Mesendoderm (in vitro differentiated cells): ENCODE data around the gene FASTK.

ENCODE experiments used
- DNase-seq: peaks from one replicate; pipeline ENCODE4 v3.0.0; 2013
- H2AK5ac ChIP-seq: 2 replicates; pipeline ENCODE4 v1.6.1; 2013; ENCODE audit warnings: low read length, inconsistent platforms
- H2BK120ac ChIP-seq: 2 replicates; pipeline ENCODE4 v1.6.1; 2013; ENCODE audit warnings: low read depth, mild to moderate bottlenecking, low read length, moderate library complexity, mixed read lengths
- H2BK15ac ChIP-seq: replicated peaks from 2 replicates; pipeline ENCODE4 v1.6.1; 2013; ENCODE audit warnings: low read depth, mild to moderate bottlenecking, moderate library complexity
- H2BK5ac ChIP-seq: 2 replicates; pipeline ENCODE4 v1.6.1; 2013; ENCODE audit warnings: low read length, inconsistent platforms
- H3K18ac ChIP-seq: 2 replicates; pipeline ENCODE4 v1.6.1; 2013; ENCODE audit warnings: mild to moderate bottlenecking, low read length, mixed read lengths
- H3K23ac ChIP-seq: one replicate; pipeline ENCODE4 v1.6.1; 2013; ENCODE audit warnings: low read length
- H3K27ac ChIP-seq: 2 replicates; pipeline ENCODE4 v1.5.1; 2013; ENCODE audit warnings: low read depth, mild to moderate bottlenecking, inconsistent platforms, low read length, moderate library complexity
- H3K27me3 ChIP-seq: 2 replicates; pipeline ENCODE4 v1.6.1; 2013; ENCODE audit warnings: low read length, control low read depth, mild to moderate bottlenecking, inconsistent platforms; ENCODE audit not compliant: insufficient read depth, poor library complexity
- H3K36me3 ChIP-seq: 2 replicates; pipeline ENCODE4 v1.6.1; 2013; ENCODE audit warnings: low read length, inconsistent platforms; ENCODE audit not compliant: control insufficient read depth, insufficient read depth
- H3K4ac ChIP-seq: one replicate; pipeline ENCODE4 v1.6.1; 2013; ENCODE audit warnings: low read depth, mild to moderate bottlenecking, low read length, moderate library complexity
- H3K4me1 ChIP-seq: 2 replicates; pipeline ENCODE4 v1.6.1; 2013; ENCODE audit warnings: low read depth, low read length, inconsistent platforms; ENCODE audit not compliant: control insufficient read depth
- H3K4me2 ChIP-seq: 2 replicates; pipeline ENCODE4 v1.6.1; 2013; ENCODE audit warnings: low read length
- H3K4me3 ChIP-seq: 2 replicates; pipeline ENCODE4 v1.5.1; 2013; ENCODE audit warnings: mild to moderate bottlenecking, low read length
- H3K56ac ChIP-seq: one replicate; pipeline ENCODE4 v1.6.1; 2013; ENCODE audit warnings: low read length
- H3K79me1 ChIP-seq: 2 replicates; pipeline ENCODE4 v1.6.1; 2013; ENCODE audit warnings: low read length, inconsistent platforms
- H3K79me2 ChIP-seq: 2 replicates; pipeline ENCODE4 v1.6.1; 2013; ENCODE audit warnings: mild to moderate bottlenecking, low read length; ENCODE audit not compliant: control insufficient read depth, insufficient read depth
- H3K9ac ChIP-seq: 2 replicates; pipeline ENCODE4 v1.6.1; 2013; ENCODE audit warnings: low read length, inconsistent platforms
- H4K5ac ChIP-seq: one replicate; pipeline ENCODE4 v1.6.1; 2013; ENCODE audit warnings: low read length
- H4K8ac ChIP-seq: one replicate; pipeline ENCODE4 v1.6.1; 2013; ENCODE audit warnings: low read depth, mild to moderate bottlenecking, control low read depth, low read length, moderate library complexity
- WGBS: extraction: QIAGEN DNeasy Blood & Tissue Kit; methylation state at CpG from one replicate; pipeline ENCODE4 v1.1.7; 2013; ENCODE audit warnings: low lambda C conversion rate, missing lambda C conversion rate; ENCODE audit not compliant: insufficient coverage; ENCODE audit errors: extremely low coverage; 5-methylcytosine and 5-hydroxymethylcytosine counted together

Gene FASTK

GRCh38 chr7:151126491-151127137, 46.0 kb upstream of the FASTK start:
- Histone ChIP-seq H3K4me3 (no peak overlapping the region), H3K4me1 (peaks cover 8% of the 10 kb centered on the region), H3K27ac (no peak overlapping the region), H3K79me1 (peaks cover 2% of the 10 kb centered on the region), H3K27me3 (no peaks in the 10 kb centered on the region), H2BK5ac (no peak overlapping the region), H3K18ac (no peak overlapping the region), H3K36me3 (peaks cover 6% of the 10 kb centered on the region), H3K56ac (peak overlapping the region; percentile 34), H2AK5ac (no peak overlapping the region), H3K9ac (peak overlapping the region; percentile 22), H3K79me2 (no peaks in the 10 kb centered on the region), H3K4me2 (no peak overlapping the region), H4K5ac (no peak overlapping the region), H4K8ac (no peak overlapping the region), H2BK15ac (no peak overlapping the region), H3K23ac (no peak overlapping the region), H2BK120ac (no peak overlapping the region), H3K4ac (no peak overlapping the region)
- DNase-seq = peak; percentile 47
- WGBS = no CpG with 5 or more reads among the region's 19 CpGs

GRCh38 chr7:151125846-151126481, 45.4 kb upstream of the FASTK start:
- Histone ChIP-seq H4K8ac (no peak overlapping the region), H3K23ac (no peak overlapping the region), H3K36me3 (peaks cover 6% of the 10 kb centered on the region), H2BK120ac (no peak overlapping the region), H3K27ac (peak overlapping the region; percentile 64), H2BK15ac (no peak overlapping the region), H2AK5ac (no peak overlapping the region), H4K5ac (no peak overlapping the region), H3K56ac (peak overlapping the region; percentile 89), H3K79me1 (peaks cover 2% of the 10 kb centered on the region), H3K18ac (no peak overlapping the region), H3K4me3 (peak overlapping the region; percentile 41), H3K4me1 (peaks cover 8% of the 10 kb centered on the region), H3K4me2 (peak overlapping the region; percentile 81), H2BK5ac (no peak overlapping the region), H3K79me2 (no peaks in the 10 kb centered on the region), H3K27me3 (no peaks in the 10 kb centered on the region), H3K9ac (peak overlapping the region; percentile 69), H3K4ac (no peak overlapping the region)
- WGBS = no CpG with 5 or more reads among the region's 58 CpGs
- peak; percentile 70 for DNase-seq

- H3K4me3 ChIP-seq = peak overlapping the region; percentile 41
- no peak overlapping the region for H2BK15ac ChIP-seq
- H3K79me2 ChIP-seq = no peaks in the 10 kb centered on the region
- H4K5ac ChIP-seq = no peak overlapping the region
- H3K27me3 ChIP-seq = no peaks in the 10 kb centered on the region
- DNase-seq = peak; percentile 89
- H3K4ac ChIP-seq = no peak overlapping the region
- H3K27ac ChIP-seq = peak overlapping the region; percentile 64
- no peak overlapping the region for H4K8ac ChIP-seq
- no CpG with 5 or more reads among the region's 22 CpGs for WGBS
- peaks cover 8% of the 10 kb centered on the region for H3K36me3 ChIP-seq
- H2BK5ac ChIP-seq = no peak overlapping the region
- H3K56ac ChIP-seq = peak overlapping the region; percentile 89
- no peak overlapping the region for H3K23ac ChIP-seq
- peaks cover 8% of the 10 kb centered on the region for H3K4me1 ChIP-seq
- peaks cover 2% of the 10 kb centered on the region for H3K79me1 ChIP-seq
- peak overlapping the region; percentile 81 for H3K4me2 ChIP-seq
- no peak overlapping the region for H2BK120ac ChIP-seq
- H2AK5ac ChIP-seq = no peak overlapping the region
- no peak overlapping the region for H3K18ac ChIP-seq
- H3K9ac ChIP-seq = peak overlapping the region; percentile 69
Observed at GRCh38 chr7:151125470-151125845, 44.8 kb upstream of the FASTK start.

- Histone ChIP-seq H2BK120ac (no peak overlapping the region), H3K36me3 (peaks cover 8% of the 10 kb centered on the region), H3K4me1 (peaks cover 8% of the 10 kb centered on the region), H2AK5ac (no peak overlapping the region), H3K18ac (no peak overlapping the region), H3K9ac (peak overlapping the region; percentile 69), H3K56ac (peak overlapping the region; percentile 60), H4K5ac (no peak overlapping the region), H3K23ac (no peak overlapping the region), H2BK15ac (no peak overlapping the region), H3K4me2 (peak overlapping the region; percentile 81), H4K8ac (no peak overlapping the region), H3K4me3 (no peak overlapping the region), H3K4ac (no peak overlapping the region), H3K79me2 (no peaks in the 10 kb centered on the region), H3K27ac (no peak overlapping the region), H2BK5ac (no peak overlapping the region), H3K27me3 (no peaks in the 10 kb centered on the region), H3K79me1 (peaks cover 2% of the 10 kb centered on the region)
- DNase-seq = no peak
- no CpG with 5 or more reads among the region's 14 CpGs for WGBS
Observed at GRCh38 chr7:151124899-151125399, 44.3 kb upstream of the FASTK start.

GRCh38 chr7:151124481-151124880, 43.9 kb upstream of the FASTK start:
- Histone ChIP-seq H4K5ac (no peak overlapping the region), H3K27ac (no peak overlapping the region), H2BK15ac (no peak overlapping the region), H3K79me1 (peaks cover 2% of the 10 kb centered on the region), H3K36me3 (peaks cover 6% of the 10 kb centered on the region), H4K8ac (no peak overlapping the region), H3K18ac (no peak overlapping the region), H2AK5ac (no peak overlapping the region), H3K27me3 (no peaks in the 10 kb centered on the region), H3K4me3 (no peak overlapping the region), H3K4me2 (no peak overlapping the region), H2BK120ac (no peak overlapping the region), H3K56ac (no peak overlapping the region), H3K4me1 (peaks cover 8% of the 10 kb centered on the region), H3K4ac (no peak overlapping the region), H3K79me2 (no peaks in the 10 kb centered on the region), H2BK5ac (no peak overlapping the region), H3K9ac (no peak overlapping the region), H3K23ac (no peak overlapping the region)
- DNase-seq = no peak
- WGBS = no CpG with 5 or more reads among the region's 7 CpGs
